Karpas-422 (cell line): Measurements from ENCODE around the gene FOXL1. TPM values are rescaled to one million over a fixed set of nuclear protein-coding genes. Genes with fewer than 3 reads are reported as not detected.

Experiments used
- DNase-seq: peaks from one replicate; pipeline ENCODE4 v3.0.0-alpha.2; 2015
- H2AFZ ChIP-seq: fragments of 200-600 bp; sonication (generic); 2 replicates; pipeline ENCODE4 v1.6.1; 2014; ENCODE audit warnings: antibody characterized with exemption, low read length, mixed read lengths
- H3K27ac ChIP-seq: fragments of 200-600 bp; sonication (generic); 2 replicates; pipeline ENCODE4 v1.5.1; 2014; ENCODE audit warnings: mild to moderate bottlenecking, low read length, moderate library complexity
- H3K27me3 ChIP-seq: fragments of 200-600 bp; sonication (generic); 2 replicates; pipeline ENCODE4 v1.6.1; 2014; ENCODE audit warnings: low read length, mixed read lengths
- H3K36me3 ChIP-seq: fragments of 200-600 bp; sonication (generic); 2 replicates; pipeline ENCODE4 v1.6.1; 2014; ENCODE audit warnings: low read length, mixed read lengths; ENCODE audit not compliant: insufficient read depth
- H3K4me1 ChIP-seq: fragments of 200-600 bp; sonication (generic); 2 replicates; pipeline ENCODE4 v1.6.1; 2014; ENCODE audit warnings: mild to moderate bottlenecking, low read length, mixed read lengths
- H3K4me2 ChIP-seq: fragments of 200-600 bp; sonication (generic); 2 replicates; pipeline ENCODE4 v1.6.1; 2014; ENCODE audit warnings: low read length, low read depth, mild to moderate bottlenecking; ENCODE audit not compliant: poor library complexity, severe bottlenecking
- H3K4me3 ChIP-seq: fragments of 200-600 bp; sonication (generic); 2 replicates; pipeline ENCODE4 v1.5.1; 2014; ENCODE audit warnings: mild to moderate bottlenecking, antibody characterized with exemption, low read length, mixed read lengths
- H3K79me2 ChIP-seq: fragments of 200-600 bp; sonication (generic); 2 replicates; pipeline ENCODE4 v1.6.1; 2014; ENCODE audit warnings: mild to moderate bottlenecking, low read length, mixed read lengths
- H3K9ac ChIP-seq: fragments of 200-600 bp; sonication (generic); 2 replicates; pipeline ENCODE4 v1.6.0; 2014; ENCODE audit warnings: low read length
- H3K9me2 ChIP-seq: fragments of 200-600 bp; sonication (generic), shearing (Covaris generic); replicated peaks from 2 replicates; pipeline ENCODE4 v1.6.0; 2014; ENCODE audit warnings: mild to moderate bottlenecking, low read length, moderate library complexity; ENCODE audit not compliant: insufficient read depth
- H3K9me3 ChIP-seq: fragments of 300-700, 200-600 bp; sonication (generic); 2 replicates; pipeline ENCODE4 v1.6.1; 2014; ENCODE audit warnings: low read length, mixed read lengths
- H4K20me1 ChIP-seq: fragments of 200-600 bp; sonication (generic); 2 replicates; pipeline ENCODE4 v1.6.1; 2014; ENCODE audit warnings: mild to moderate bottlenecking, antibody characterized with exemption, low read length, low read depth; ENCODE audit not compliant: insufficient read depth
- total RNA-seq: library from RNA; depleted of rRNA; stranded (reverse); fragments of >200 nt; shearing (Covaris generic); gene quantifications from 2 replicates; pipeline ENCODE4 v1.2.3, GENCODE V29; 2014; ENCODE audit warnings: low replicate concordance; rRNA removed

FOXL1 gene
- total RNA-seq, 1 experiment from 2014 or later, result not detected

DNA sequence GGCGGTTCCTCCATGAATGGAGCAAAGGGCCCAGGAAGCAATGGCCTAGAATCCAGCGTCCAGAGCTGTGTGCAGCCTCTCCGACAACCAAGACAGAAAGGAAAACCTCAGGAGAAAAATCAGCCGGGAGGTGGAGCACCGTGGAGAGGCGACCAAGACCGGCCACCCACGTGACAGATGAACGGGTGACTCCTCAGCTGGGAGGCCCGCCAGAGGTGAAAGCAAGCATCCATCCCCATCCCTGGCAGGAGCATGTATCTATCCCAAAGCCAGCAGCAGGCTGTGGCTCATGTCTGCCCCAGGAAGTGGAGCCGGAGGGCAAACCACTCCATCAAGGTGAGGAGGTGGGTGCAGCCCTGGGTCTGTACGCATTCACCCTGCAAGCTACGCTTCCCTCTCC, 52.1 kb downstream of the FOXL1 start:
- no peak overlapping the region for H3K4me3 ChIP-seq
- no peak overlapping the region for H2AFZ ChIP-seq
- H3K36me3 ChIP-seq, result no peaks in the 10 kb centered on the region
- H3K79me2 ChIP-seq, result no peaks in the 10 kb centered on the region
- no peaks in the 10 kb centered on the region for H3K9me3 ChIP-seq
- no peak for DNase-seq
- H3K9me2 ChIP-seq, result no peaks in the 10 kb centered on the region
- H4K20me1 ChIP-seq, result no peaks in the 10 kb centered on the region
- no peak overlapping the region for H3K27ac ChIP-seq
- H3K4me1 ChIP-seq, result no peaks in the 10 kb centered on the region
- H3K4me2 ChIP-seq, result no peak overlapping the region
- no peak overlapping the region for H3K9ac ChIP-seq
- no peaks in the 10 kb centered on the region for H3K27me3 ChIP-seq

DNA sequence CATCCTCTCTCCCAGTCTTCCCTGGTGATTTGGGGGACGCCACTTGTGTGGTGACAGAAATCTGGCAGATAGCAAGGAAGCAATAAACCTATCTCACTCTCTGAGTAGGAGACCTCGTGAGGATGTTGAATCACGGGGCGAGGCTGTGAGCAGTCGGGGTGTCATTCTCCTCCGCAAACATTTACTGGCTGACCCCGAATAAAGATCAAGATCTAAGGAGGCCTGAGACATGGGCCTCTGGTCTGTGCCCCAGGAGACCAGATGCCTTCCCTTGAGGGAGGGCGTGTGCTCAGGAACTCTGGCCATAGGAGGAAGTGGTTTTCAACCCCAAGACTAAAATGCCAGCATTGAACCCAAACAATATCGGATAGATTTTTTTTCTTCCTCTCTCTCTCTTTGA, 53.1 kb downstream of the FOXL1 start:
- Histone ChIP-seq H2AFZ (no peak overlapping the region), H3K4me1 (no peaks in the 10 kb centered on the region), H4K20me1 (no peaks in the 10 kb centered on the region), H3K36me3 (no peaks in the 10 kb centered on the region), H3K9ac (no peak overlapping the region), H3K4me3 (no peak overlapping the region), H3K27ac (no peak overlapping the region), H3K79me2 (no peaks in the 10 kb centered on the region), H3K9me2 (no peaks in the 10 kb centered on the region), H3K9me3 (no peaks in the 10 kb centered on the region), H3K4me2 (no peak overlapping the region), H3K27me3 (no peaks in the 10 kb centered on the region)
- DNase-seq, result no peak

Other genes starting within 250 kb of the FOXL1 start
- not detected in 2 replicates for gene FOXF1, start 68.0 kb upstream of the FOXL1 start, total RNA-seq
- gene MTHFSD, start 23.3 kb upstream of the FOXL1 start, total RNA-seq, result 18.8 and 21.8 TPM in 2 replicates
- gene FOXC2, start 11.7 kb upstream of the FOXL1 start, total RNA-seq, result 0.07 TPM in 1 of 2 replicates, not detected in the other